ENCODE results near the gene PLA2G5. TPM values are rescaled to one million over a fixed set of nuclear protein-coding genes. Genes with fewer than 3 reads are reported as not detected.

PLA2G5 gene
- total and polyA plus RNA-seq, 2 of the 4 experiments (the other 2 are of a cell fraction), result not detected

- Histone ChIP-seq H4K91ac (ENCODE audit: insufficient read depth, low read depth, low read length) (no peak overlapping the region), H2AFZ (replicated peaks; ENCODE audit: low read length, poor library complexity) (no peak overlapping the region), H4K8ac (ENCODE audit: low read depth in 2 of 2, low read length in 2 of 2) (no peak overlapping the region), H3K14ac (replicated peaks; ENCODE audit: low read depth, low read length) (no peak overlapping the region), H3K4me1 (ENCODE audit: control insufficient read depth, insufficient read depth, low read length) (no peaks in the 10 kb centered on the region), H3K9me3 (ENCODE audit: control insufficient read depth, insufficient read depth, low read length) (peaks cover 2% of the 10 kb centered on the region; the same call in 1 of the 2 replicates), H3K9me1 (ENCODE audit: insufficient read depth, low read length) (no peaks in the 10 kb centered on the region), H3K27me3 (ENCODE audit: control insufficient read depth, insufficient read depth, low read length) (peaks cover 1% of the 10 kb centered on the region), H2BK20ac (ENCODE audit: low read depth, low read length) (no peak overlapping the region), H2AK9ac (replicated peaks; ENCODE audit: low read depth, low read length, poor library complexity) (no peak overlapping the region), H3K9ac (ENCODE audit: low read depth, low read length) (no peak overlapping the region), H2BK5ac (ENCODE audit: low read depth, low read length, poor library complexity, severe bottlenecking) (no peak overlapping the region), H3K27ac (ENCODE audit: insufficient read depth, low read length) (no peak overlapping the region), H3K4me3 (ENCODE audit: insufficient read depth, low read depth, low read length) (no peak overlapping the region), H3K36me3 (ENCODE audit: control insufficient read depth, insufficient read depth, low read length) (no peaks in the 10 kb centered on the region), H2AK5ac (ENCODE audit: low read depth, low read length) (no peak overlapping the region), H3K79me1 (ENCODE audit: low read depth in 1 of 2, low read length in 2 of 2) (no peaks in the 10 kb centered on the region), H3K56ac (ENCODE audit: extremely low read depth, insufficient read depth, low read length) (no peak overlapping the region), H4K5ac (ENCODE audit: low read depth, low read length) (no peak overlapping the region), H3K18ac (ENCODE audit: low read depth, low read length) (no peak overlapping the region), H3K4me2 (ENCODE audit: low read depth, low read length) (no peak overlapping the region), H2BK120ac (ENCODE audit: low read depth, low read length) (no peak overlapping the region), H4K20me1 (ENCODE audit: insufficient read depth, low read length) (no peaks in the 10 kb centered on the region), H2BK15ac (ENCODE audit: low read depth, low read length) (no peak overlapping the region), H3K23ac (ENCODE audit: low read depth, low read length) (no peak overlapping the region), H3K4ac (ENCODE audit: low read depth, low read length) (no peak overlapping the region)
- ChIA-PET POLR2A (ENCODE audit: unreplicated experiment) (no interaction called here), CTCF (no interaction called here)
- TF ChIP-seq POLR2A (IDR thresholded peaks at IDR 0.05; ENCODE audit: low read depth, low read length) (no peak), CHD1 (IDR thresholded peaks at IDR 0.05; ENCODE audit: low read depth, low read length) (no peak)
- intact Hi-C loops (cut with micrococcal nuclease) (no loop called here), in situ Hi-C loops (cut with MboI; ENCODE audit: low sequenced_read_pairs) (no loop called here), dilution Hi-C loops (cut with HindIII; ENCODE audit: low sequenced_read_pairs, unreplicated experiment) (no loop called here)
- ATAC-seq (ENCODE audit: low read depth) (no peak), DNase-seq (no peak)
- WGBS, 2 experiments (ENCODE audit: extremely low coverage in 2 of 2, insufficient read length in 1 of 2), result no CpG with 5 or more reads among the region's 1 CpG
- no TSS peak for BruUV-seq (replicated peaks)
Observed at GRCh38 chr1:20047096-20047495, 22.9 kb upstream of the PLA2G5 start.

All from IMR-90 (cell line).